ENCODE data around the gene MBD6. TPM values are rescaled to one million over a fixed set of nuclear protein-coding genes. Genes with fewer than 3 reads are reported as not detected.
A peak's percentile ranks its signal among the peaks of the same experiment; 100 is the strongest.

Gene MBD6
- total and polyA plus RNA-seq, 2 experiments from 2014 or later: 2.1 to 13.0 TPM

- 0 out of 2 replicates have a peak, but pooled peaks cover 7% of the 10 kb centered on the region for H3K4me1 ChIP-seq (ENCODE audit: insufficient read depth)
- no peak for TF ChIP-seq EZH2phosphoT487 (IDR thresholded peaks at IDR 0.05; ENCODE audit: insufficient read depth, low read depth)
- no peak for TF ChIP-seq EZH2 (IDR thresholded peaks at IDR 0.05; ENCODE audit: insufficient read depth, poor library complexity, severe bottlenecking)
- in situ Hi-C loops (cut with MboI): no loop called here
Observed at GRCh38 chr12:57481671-57482070, 41.0 kb upstream of the MBD6 start.

GRCh38 chr12:57483466-57483865, 39.2 kb upstream of the MBD6 start:
- H2AFZ ChIP-seq: peak overlapping the region; percentile 29; the same call in 1 of the 2 replicates
- peaks cover 8% of the 10 kb centered on the region for H3F3A ChIP-seq (ENCODE audit: insufficient read depth)
- H3K9me3 ChIP-seq (ENCODE audit: low read depth): no peaks in the 10 kb centered on the region
- TF ChIP-seq EZH2phosphoT487 (IDR thresholded peaks at IDR 0.05; ENCODE audit: insufficient read depth, low read depth) (no peak), EZH2 (IDR thresholded peaks at IDR 0.05; ENCODE audit: insufficient read depth, poor library complexity, severe bottlenecking) (no peak)
- 30 to 33% methylated on average over 5 of the region's 5 CpGs for WGBS, 2 experiments (ENCODE audit: low coverage in 1 of 2, low lambda C conversion rate in 2 of 2, missing lambda C conversion rate in 2 of 2)
- in situ Hi-C loops (cut with MboI): no loop called here
- peaks cover 11% of the 10 kb centered on the region for H3K27me3 ChIP-seq (replicated peaks; ENCODE audit: insufficient read depth)
- peak; percentile 46 for DNase-seq
- no peaks in the 10 kb centered on the region for H3K9me2 ChIP-seq (ENCODE audit: insufficient read depth)
- no peaks in the 10 kb centered on the region for H3K36me3 ChIP-seq (ENCODE audit: low read depth)
- no peak overlapping the region for H3K27ac ChIP-seq
- H3K4me3 ChIP-seq: no peak overlapping the region
- H3K4me2 ChIP-seq (ENCODE audit: unreplicated experiment): peak overlapping the region; percentile 27
- peaks cover 8% of the 10 kb centered on the region for H3K79me2 ChIP-seq (ENCODE audit: insufficient read depth)
- peak overlapping the region; percentile 13; the same call in 1 of the 2 replicates for H3K9ac ChIP-seq
- 0 out of 2 replicates have a peak, but pooled peaks cover 7% of the 10 kb centered on the region for H3K4me1 ChIP-seq (ENCODE audit: insufficient read depth)
- no peaks in the 10 kb centered on the region for H4K20me1 ChIP-seq (ENCODE audit: insufficient read depth)

More at GRCh38 chr12:57481671-57482070, 41.0 kb upstream of the MBD6 start:
- Histone ChIP-seq H2AFZ (no peak overlapping the region), H3K27me3 (replicated peaks; ENCODE audit: insufficient read depth) (peaks cover 12% of the 10 kb centered on the region), H3K79me2 (ENCODE audit: insufficient read depth) (no peaks in the 10 kb centered on the region), H3K9me3 (ENCODE audit: low read depth) (no peaks in the 10 kb centered on the region), H3K9ac (no peak overlapping the region), H3K36me3 (ENCODE audit: low read depth) (no peaks in the 10 kb centered on the region), H3K4me3 (no peak overlapping the region), H3K4me2 (ENCODE audit: unreplicated experiment) (no peak overlapping the region), H3K9me2 (ENCODE audit: insufficient read depth) (no peaks in the 10 kb centered on the region), H3F3A (ENCODE audit: insufficient read depth) (peaks cover 8% of the 10 kb centered on the region), H4K20me1 (ENCODE audit: insufficient read depth) (no peaks in the 10 kb centered on the region), H3K27ac (no peak overlapping the region)
- no peak for DNase-seq
- 11 to 17% methylated on average over 1 of the region's 1 CpG for WGBS, 2 experiments (ENCODE audit: low coverage in 1 of 2, low lambda C conversion rate in 2 of 2, missing lambda C conversion rate in 2 of 2)

- in situ Hi-C loops (cut with MboI): no loop called here
- H3K27ac ChIP-seq: no peak overlapping the region
- no peaks in the 10 kb centered on the region for H3K9me3 ChIP-seq (ENCODE audit: low read depth)
- peaks cover 18% of the 10 kb centered on the region for H3K36me3 ChIP-seq (ENCODE audit: low read depth)
- peaks cover 11% of the 10 kb centered on the region for H3F3A ChIP-seq (ENCODE audit: insufficient read depth)
- TF ChIP-seq EZH2 (IDR thresholded peaks at IDR 0.05; ENCODE audit: insufficient read depth, poor library complexity, severe bottlenecking): no peak
- TF ChIP-seq EZH2phosphoT487 (IDR thresholded peaks at IDR 0.05; ENCODE audit: insufficient read depth, low read depth): no peak
- peaks cover 30% of the 10 kb centered on the region for H3K79me2 ChIP-seq (ENCODE audit: insufficient read depth)
- H3K9me2 ChIP-seq (ENCODE audit: insufficient read depth): no peaks in the 10 kb centered on the region
- peaks cover 11% of the 10 kb centered on the region for H3K4me1 ChIP-seq (ENCODE audit: insufficient read depth)
- H3K4me3 ChIP-seq: no peak overlapping the region
- no peak overlapping the region for H3K4me2 ChIP-seq (ENCODE audit: unreplicated experiment)
- H3K9ac ChIP-seq: no peak overlapping the region
- H3K27me3 ChIP-seq (replicated peaks; ENCODE audit: insufficient read depth): peaks cover 3% of the 10 kb centered on the region; the same call in 1 of the 2 replicates
- H4K20me1 ChIP-seq (ENCODE audit: insufficient read depth): no peaks in the 10 kb centered on the region
- no peak overlapping the region for H2AFZ ChIP-seq
- no peak for DNase-seq
Observed at GRCh38 chr12:57485695-57486094, 36.9 kb upstream of the MBD6 start.

- DNase-seq: no peak
- H3K36me3 ChIP-seq (ENCODE audit: low read depth): peaks cover 31% of the 10 kb centered on the region
- H2AFZ ChIP-seq: peak overlapping the region; percentile 81
- in situ Hi-C loops (cut with MboI): no loop called here
- no peaks in the 10 kb centered on the region for H3K9me3 ChIP-seq (ENCODE audit: low read depth)
- H3K4me2 ChIP-seq (ENCODE audit: unreplicated experiment): peak overlapping the region; percentile 96
- H3K27ac ChIP-seq: no peak overlapping the region
- WGBS, 2 experiments (ENCODE audit: low coverage in 1 of 2, low lambda C conversion rate in 2 of 2, missing lambda C conversion rate in 2 of 2): 91% methylated on average over 25 to 27 of the region's 27 CpGs
- peaks cover 11% of the 10 kb centered on the region for H3F3A ChIP-seq (ENCODE audit: insufficient read depth)
- peaks cover 11% of the 10 kb centered on the region for H3K4me1 ChIP-seq (ENCODE audit: insufficient read depth)
- no peaks in the 10 kb centered on the region for H3K9me2 ChIP-seq (ENCODE audit: insufficient read depth)
- H3K4me3 ChIP-seq: peak overlapping the region; percentile 97; the same call in 1 of the 2 replicates
- TF ChIP-seq EZH2 (IDR thresholded peaks at IDR 0.05; ENCODE audit: insufficient read depth, poor library complexity, severe bottlenecking) (no peak), EZH2phosphoT487 (IDR thresholded peaks at IDR 0.05; ENCODE audit: insufficient read depth, low read depth) (no peak)
- no peaks in the 10 kb centered on the region for H3K27me3 ChIP-seq (replicated peaks; ENCODE audit: insufficient read depth)
- H3K9ac ChIP-seq: peak overlapping the region; percentile 89; the same call in 1 of the 2 replicates
- peaks cover 43% of the 10 kb centered on the region for H3K79me2 ChIP-seq (ENCODE audit: insufficient read depth)
- no peaks in the 10 kb centered on the region for H4K20me1 ChIP-seq (ENCODE audit: insufficient read depth)
Observed at GRCh38 chr12:57487055-57487596, 35.5 kb upstream of the MBD6 start.
